Esophagus squamous epithelium (tissue), 5 donors: ENCODE measurements around the gene CHAD. TPM values are rescaled to one million over a fixed set of nuclear protein-coding genes. Genes with fewer than 3 reads are reported as not detected.

Experiments used
- DNase-seq: peaks from one replicate; lab custom pipeline; 2025; lab: John Stamatoyannopoulos, UW
- H3K27ac ChIP-seq, 4 donors: fragments of 200-600 bp; sonication (generic); one replicate each; pipeline ENCODE4 v1.5.1; 2016 to 2019; ENCODE audit warnings: mild to moderate bottlenecking in 1 of 4
- H3K27me3 ChIP-seq, 4 donors: fragments of 200-600 bp; sonication (generic); 1 replicate in 3 of 4; 2 replicates in 1 of 4; pipeline versions ENCODE4 v1.5.1 to v1.6.0; 2017 to 2021; ENCODE audit warnings: antibody characterized with exemption in 1 of 4
- H3K36me3 ChIP-seq, 3 donors: fragments of 200-600 bp; sonication (generic); one replicate each; pipeline ENCODE4 v1.5.1; 2016 to 2019
- H3K4me1 ChIP-seq, 3 donors: fragments of 200-600 bp; sonication (generic); one replicate each; pipeline ENCODE4 v1.5.1; 2017 to 2019
- H3K4me3 ChIP-seq, 4 donors: fragments of 200-600 bp; sonication (generic); 1 replicate in 3 of 4; 2 replicates in 1 of 4; pipeline ENCODE4 v1.5.1; 2016 to 2019; ENCODE audit warnings: mild to moderate bottlenecking in 2 of 4, moderate library complexity in 1 of 4
- H3K9me3 ChIP-seq, 3 donors: fragments of 200-600 bp; sonication (generic); one replicate each; pipeline ENCODE4 v1.5.1; 2016 to 2019
- CTCF ChIP-seq, 6 experiments: fragments of 450-650 bp in 4 of 6; fragments of 200-600 bp in 2 of 6; sonication (generic) in 2 of 6; IDR thresholded peaks; one replicate each; pipeline ENCODE4 v1.5.1; 2016 to 2019; ENCODE audit warnings: antibody characterized with exemption in 6 of 6, mild to moderate bottlenecking in 4 of 6, moderate library complexity in 4 of 6
- POLR2A ChIP-seq, 4 donors: fragments of 450-650 bp; IDR thresholded peaks; one replicate each; pipeline ENCODE4 v1.6.1; 2017; ENCODE audit warnings: antibody characterized with exemption in 4 of 4, mild to moderate bottlenecking in 4 of 4, moderate library complexity in 3 of 4
- WGBS, 2 donors: methylation state at CpG; one replicate each; pipeline ENCODE4 v1.1.5; 2018; 5-methylcytosine and 5-hydroxymethylcytosine counted together
- intact Hi-C: fragments of 100-400 bp; cut with DNase I; formaldehyde crosslinking; loops from one replicate; pipeline ENCODE4 v1.15.0; 2022
- total RNA-seq, 4 donors: library from RNA; depleted of rRNA; stranded (reverse); fragments of >200 nt; gene quantifications; one replicate each; pipeline ENCODE4 v1.1.0, GENCODE V29; 2016
- donor health status: DM: yes; HTN: yes; CAD: no.

CHAD gene
- total RNA-seq, 4 donors from 2014 or later: 0.19 to 0.80 TPM; not detected in 2

- H3K4me1 ChIP-seq: peaks cover 6 to 47% (median 13%) of the 10 kb centered on the region in 3 donors
Measured at GRCh38 chr17:50514388-50514787, 45.7 kb upstream of the CHAD start.

GRCh38 chr17:50513495-50513894, 44.8 kb upstream of the CHAD start:
- WGBS, 2 donors: 67 to 75% methylated on average over 4 of the region's 4 CpGs
- no peaks in the 10 kb centered on the region for H3K27me3 ChIP-seq
- no peaks in the 10 kb centered on the region for H3K36me3 ChIP-seq
- no peak overlapping the region for H3K4me3 ChIP-seq
- DNase-seq: no peak
- H3K27ac ChIP-seq: no peak overlapping the region
- H3K9me3 ChIP-seq: no peaks in the 10 kb centered on the region
- intact Hi-C loops: no loop called here
- peaks cover 14 to 48% (median 19%) of the 10 kb centered on the region in 3 donors for H3K4me1 ChIP-seq
- TF ChIP-seq CTCF (IDR thresholded peaks at IDR 0.05) (no peak), POLR2A (IDR thresholded peaks at IDR 0.05) (no peak)

More at GRCh38 chr17:50514388-50514787, 45.7 kb upstream of the CHAD start:
- WGBS, 2 donors: 65 to 79% methylated on average over 3 of the region's 3 CpGs
- Histone ChIP-seq H3K27ac (no peak overlapping the region), H3K36me3 (no peaks in the 10 kb centered on the region), H3K9me3 (no peaks in the 10 kb centered on the region), H3K27me3 (no peaks in the 10 kb centered on the region), H3K4me3 (no peak overlapping the region)
- intact Hi-C loops: no loop called here
- no peak for DNase-seq
- no peak for TF ChIP-seq POLR2A (IDR thresholded peaks at IDR 0.05)
- TF ChIP-seq CTCF (IDR thresholded peaks at IDR 0.05): no peak

- no peak for DNase-seq
- H3K36me3 ChIP-seq: no peaks in the 10 kb centered on the region
- H3K27ac ChIP-seq: peak overlapping the region; percentile 14 to 55 (median 40)
- H3K4me1 ChIP-seq: peaks cover 15 to 54% (median 20%) of the 10 kb centered on the region in 3 donors
- TF ChIP-seq POLR2A (IDR thresholded peaks at IDR 0.05) (no peak), CTCF (IDR thresholded peaks at IDR 0.05) (no peak)
- 14 to 21% methylated on average over 3 of the region's 3 CpGs for WGBS, 2 donors
- intact Hi-C loops: no loop called here
- H3K9me3 ChIP-seq: no peaks in the 10 kb centered on the region
- H3K27me3 ChIP-seq: no peaks in the 10 kb centered on the region
- H3K4me3 ChIP-seq: no peak overlapping the region
Measured at GRCh38 chr17:50511058-50511457, 42.4 kb upstream of the CHAD start.

- 28 to 48% methylated on average over 19 to 29 of the region's 32 CpGs for WGBS, 2 donors
- DNase-seq: no peak
- peak in 1 of 6 experiments; percentile 20 for TF ChIP-seq CTCF (IDR thresholded peaks at IDR 0.05)
- no peak for TF ChIP-seq POLR2A (IDR thresholded peaks at IDR 0.05)
Measured at GRCh38 chr17:50508573-50509460, 40.1 kb upstream of the CHAD start.

More at GRCh38 chr17:50508573-50509460, 40.1 kb upstream of the CHAD start:
- Histone ChIP-seq H3K36me3 (no peaks in the 10 kb centered on the region), H3K4me1 (peaks cover 8 to 46% (median 11%) of the 10 kb centered on the region in 3 donors), H3K9me3 (no peaks in the 10 kb centered on the region), H3K27ac (peak overlapping the region; percentile 75 to 85 (median 82)), H3K4me3 (peak overlapping the region; percentile 54 to 75 (median 66)), H3K27me3 (no peaks in the 10 kb centered on the region)
- intact Hi-C loops: no loop called here
